ENCODE results near the gene CDK11A. TPM values are rescaled to one million over a fixed set of nuclear protein-coding genes. Genes with fewer than 3 reads are reported as not detected.

CDK11A gene
- total and polyA plus RNA-seq, 2 of the 8 experiments (the other 6 are each of a cell fraction or from before 2014, with no cell fraction given) = 15.0 to 45.6 TPM

DNA sequence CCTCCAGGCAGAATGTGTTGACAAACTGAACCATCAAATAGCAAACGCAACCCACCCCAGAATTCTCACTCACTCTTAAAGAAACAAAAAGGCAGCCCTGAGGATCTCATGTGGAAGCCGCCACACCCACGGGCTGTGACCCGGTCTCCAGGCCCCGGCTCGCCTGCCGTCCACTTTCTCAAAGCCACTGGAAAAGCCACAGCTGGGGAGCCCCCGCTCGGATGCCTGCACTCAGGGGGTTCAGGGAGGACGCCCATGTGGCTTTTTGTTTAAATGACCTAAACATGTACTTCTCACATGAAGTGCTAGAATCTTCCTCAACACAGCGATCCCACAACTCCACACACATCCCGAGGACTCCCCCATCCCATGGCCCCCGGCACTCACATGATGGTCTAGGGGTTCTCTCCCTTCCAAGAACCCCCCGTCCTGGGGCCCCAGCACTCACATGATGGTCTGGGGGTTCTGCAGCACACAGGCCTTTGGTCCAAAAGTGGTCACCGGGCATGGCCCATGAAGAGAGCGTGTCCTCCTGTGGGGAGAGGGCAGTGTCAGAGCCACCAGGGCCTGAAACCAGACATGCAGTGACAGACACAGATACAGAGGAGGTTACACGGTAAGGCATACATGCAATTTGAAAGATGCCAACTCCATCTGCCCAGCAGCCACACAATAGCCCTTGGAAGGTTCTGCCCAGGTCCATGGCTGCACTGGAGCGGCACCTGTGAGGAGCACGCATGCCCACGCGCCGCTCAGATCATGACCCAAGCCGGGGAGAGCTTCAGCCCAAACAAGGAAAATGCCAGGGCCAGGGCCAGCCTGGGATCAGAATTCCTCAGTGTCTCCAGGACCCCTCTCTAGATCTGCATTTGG, 37.6 kb upstream of the CDK11A start:
- H3K4me3 ChIP-seq (ENCODE audit: extremely low read depth in 1 of 4, insufficient read depth in 2 of 4, low read depth in 3 of 4, low read length in 4 of 4) = no peak overlapping the region
- H3K18ac ChIP-seq (ENCODE audit: extremely low read depth, low read length) = no peak overlapping the region
- no peak overlapping the region for H2AFZ ChIP-seq (ENCODE audit: low read length)
- peaks cover 22 to 32% of the 10 kb centered on the region in 2 experiments for H4K20me1 ChIP-seq (replicated peaks in 1 of 2; ENCODE audit: control insufficient read depth in 1 of 2, insufficient read depth in 2 of 2, low read length in 2 of 2)
- H2BK12ac ChIP-seq (ENCODE audit: low read depth, low read length) = no peak overlapping the region
- no peak overlapping the region for H3K27ac ChIP-seq (ENCODE audit: low read depth, low read length)
- H3K9ac ChIP-seq (replicated peaks in 1 of 4; ENCODE audit: extremely low read depth in 1 of 4, low read depth in 3 of 4, low read length in 3 of 4) = no peak overlapping the region
- H2AK5ac ChIP-seq (ENCODE audit: low read depth, low read length) = no peak overlapping the region
- no peaks in the 10 kb centered on the region for H3K23me2 ChIP-seq (ENCODE audit: low read depth, low read length)
- no peak overlapping the region for H2BK120ac ChIP-seq (replicated peaks; ENCODE audit: low read depth, low read length)
- H4K8ac ChIP-seq (ENCODE audit: extremely low read depth, insufficient read depth, low read length) = no peak overlapping the region
- no peak for DNase-seq (ENCODE audit: low read depth in 1 of 2, low spot score in 2 of 2)
- 90% methylated on average over 23 of the region's 23 CpGs; no CpG with 5 or more reads in 1 of the 2 experiments for WGBS, 2 experiments (ENCODE audit: extremely low coverage in 1 of 2, insufficient coverage in 1 of 2, insufficient read length in 1 of 2, insufficient replicate concordance in 2 of 2, low coverage in 1 of 2, low lambda C conversion rate in 2 of 2, missing lambda C conversion rate in 1 of 2)
- H3K79me1 ChIP-seq (ENCODE audit: low read depth, low read length) = peaks cover 15% of the 10 kb centered on the region
- H3K27me3 ChIP-seq (replicated peaks in 1 of 4; ENCODE audit: control insufficient read depth in 3 of 4, extremely low read depth in 1 of 4, insufficient read depth in 3 of 4, low read length in 3 of 4) = no peaks in the 10 kb centered on the region
- H3K4ac ChIP-seq (replicated peaks; ENCODE audit: insufficient read length, low read depth, low read length) = no peak overlapping the region
- H3K4me1 ChIP-seq (replicated peaks in 1 of 4; ENCODE audit: control insufficient read depth in 3 of 4, insufficient read depth in 4 of 4, low read length in 3 of 4) = no peaks in the 10 kb centered on the region
- H2BK15ac ChIP-seq (ENCODE audit: low read length) = no peak overlapping the region
- POLR2A ChIA-PET (ENCODE audit: partially characterized antibody) = no interaction called here
- H3K23ac ChIP-seq (ENCODE audit: insufficient read length) = no peak overlapping the region
- H4K5ac ChIP-seq (ENCODE audit: insufficient read length, low read depth, low read length) = no peak overlapping the region
- H3K14ac ChIP-seq (ENCODE audit: insufficient read length) = no peak overlapping the region
- H3K4me2 ChIP-seq (ENCODE audit: insufficient read depth in 1 of 2, low read depth in 2 of 2, low read length in 2 of 2) = no peak overlapping the region
- H4K91ac ChIP-seq (replicated peaks; ENCODE audit: insufficient read length, low read length) = no peak overlapping the region
- H2BK5ac ChIP-seq (ENCODE audit: low read depth, low read length) = no peak overlapping the region
- H3K36me3 ChIP-seq (ENCODE audit: control insufficient read depth in 2 of 4, insufficient read depth in 4 of 4, low read length in 3 of 4) = peaks cover 10 to 51% (median 28%) of the 10 kb centered on the region in 4 experiments
- no peak for FAIRE-seq
- peaks cover 5 to 40% of the 10 kb centered on the region in 2 experiments; a peak in 3 of 4 replicates for H3K79me2 ChIP-seq (ENCODE audit: control insufficient read depth in 1 of 2, insufficient read depth in 2 of 2, low read length in 2 of 2)
- H3K56ac ChIP-seq (replicated peaks; ENCODE audit: insufficient read length, low read depth, low read length) = no peak overlapping the region
- H2BK20ac ChIP-seq (ENCODE audit: low read length) = no peak overlapping the region
- H3K9me3 ChIP-seq (ENCODE audit: insufficient read depth in 2 of 2, low read depth in 1 of 2, low read length in 1 of 2) = no peaks in the 10 kb centered on the region
- CTCF ChIA-PET (ENCODE audit: partially characterized antibody) = no interaction called here
- TF ChIP-seq ASH2L (IDR thresholded peaks at IDR 0.05; ENCODE audit: low read length) = no peak
- TF ChIP-seq RFX5 (IDR thresholded peaks at IDR 0.05; ENCODE audit: borderline replicate concordance, low read depth, low read length) = no peak
- TF ChIP-seq, protein P1, sequence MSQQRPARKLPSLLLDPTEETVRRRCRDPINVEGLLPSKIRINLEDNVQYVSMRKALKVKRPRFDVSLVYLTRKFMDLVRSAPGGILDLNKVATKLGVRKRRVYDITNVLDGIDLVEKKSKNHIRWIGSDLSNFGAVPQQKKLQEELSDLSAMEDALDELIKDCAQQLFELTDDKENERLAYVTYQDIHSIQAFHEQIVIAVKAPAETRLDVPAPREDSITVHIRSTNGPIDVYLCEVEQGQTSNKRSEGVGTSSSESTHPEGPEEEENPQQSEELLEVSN (IDR thresholded peaks at IDR 0.05) = no peak
- TF ChIP-seq POLR2AphosphoS5 (IDR thresholded peaks at IDR 0.05; ENCODE audit: low read depth, low read length) = no peak
- no peak for TF ChIP-seq SP1 (IDR thresholded peaks at IDR 0.05; ENCODE audit: low read depth, low read length)
- no peak for TF ChIP-seq RNF2 (IDR thresholded peaks at IDR 0.05; ENCODE audit: borderline replicate concordance, low read depth, low read length, missing control alignments, poor library complexity, severe bottlenecking)
- TF ChIP-seq, protein P2, sequence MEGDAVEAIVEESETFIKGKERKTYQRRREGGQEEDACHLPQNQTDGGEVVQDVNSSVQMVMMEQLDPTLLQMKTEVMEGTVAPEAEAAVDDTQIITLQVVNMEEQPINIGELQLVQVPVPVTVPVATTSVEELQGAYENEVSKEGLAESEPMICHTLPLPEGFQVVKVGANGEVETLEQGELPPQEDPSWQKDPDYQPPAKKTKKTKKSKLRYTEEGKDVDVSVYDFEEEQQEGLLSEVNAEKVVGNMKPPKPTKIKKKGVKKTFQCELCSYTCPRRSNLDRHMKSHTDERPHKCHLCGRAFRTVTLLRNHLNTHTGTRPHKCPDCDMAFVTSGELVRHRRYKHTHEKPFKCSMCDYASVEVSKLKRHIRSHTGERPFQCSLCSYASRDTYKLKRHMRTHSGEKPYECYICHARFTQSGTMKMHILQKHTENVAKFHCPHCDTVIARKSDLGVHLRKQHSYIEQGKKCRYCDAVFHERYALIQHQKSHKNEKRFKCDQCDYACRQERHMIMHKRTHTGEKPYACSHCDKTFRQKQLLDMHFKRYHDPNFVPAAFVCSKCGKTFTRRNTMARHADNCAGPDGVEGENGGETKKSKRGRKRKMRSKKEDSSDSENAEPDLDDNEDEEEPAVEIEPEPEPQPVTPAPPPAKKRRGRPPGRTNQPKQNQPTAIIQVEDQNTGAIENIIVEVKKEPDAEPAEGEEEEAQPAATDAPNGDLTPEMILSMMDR (IDR thresholded peaks at IDR 0.05; ENCODE audit: control extremely low read depth in 1 of 3, insufficient read depth in 1 of 3, low read depth in 1 of 3, low read length in 3 of 3) = no peak
- TF ChIP-seq BRCA1 (IDR thresholded peaks at IDR 0.05; ENCODE audit: low read depth, low read length) = no peak
- no peak for TF ChIP-seq BACH1 (IDR thresholded peaks at IDR 0.05; ENCODE audit: low read length)
